Kidney tubule cell (primary cell): ENCODE measurements around the gene AUTS2.

Experiments
- DNase-seq: peaks from one replicate; pipeline ENCODE4 v3.0.0-alpha.2; 2018; ENCODE audit warnings: low spot score

AUTS2 gene

GRCh38 chr7:70597066-70597465, 998.8 kb downstream of the AUTS2 start:
- no peak for DNase-seq

- DNase-seq: peak; percentile 90
Measured at GRCh38 chr7:70598976-70599375, 1000.7 kb downstream of the AUTS2 start.

GRCh38 chr7:70599446-70600190, 1001.3 kb downstream of the AUTS2 start:
- peak; percentile 83 for DNase-seq

GRCh38 chr7:70600993-70601392, 1002.7 kb downstream of the AUTS2 start:
- DNase-seq: no peak

- DNase-seq: no peak
Measured at GRCh38 chr7:70602117-70602516, 1003.8 kb downstream of the AUTS2 start.

- no peak for DNase-seq
Measured at GRCh38 chr7:70607281-70607680, 1009.0 kb downstream of the AUTS2 start.

- DNase-seq: no peak
Measured at GRCh38 chr7:70607759-70608158, 1009.5 kb downstream of the AUTS2 start.

GRCh38 chr7:70608229-70608628, 1010.0 kb downstream of the AUTS2 start:
- no peak for DNase-seq

- no peak for DNase-seq
Measured at GRCh38 chr7:70612811-70613210, 1014.5 kb downstream of the AUTS2 start.

GRCh38 chr7:70614237-70615045, 1016.2 kb downstream of the AUTS2 start:
- peak; percentile 65 for DNase-seq

GRCh38 chr7:70615066-70615606, 1016.9 kb downstream of the AUTS2 start:
- DNase-seq: no peak

GRCh38 chr7:70616211-70616610, 1017.9 kb downstream of the AUTS2 start:
- DNase-seq: no peak

GRCh38 chr7:70616821-70617220, 1018.5 kb downstream of the AUTS2 start:
- DNase-seq: no peak

GRCh38 chr7:70618020-70618551, 1019.8 kb downstream of the AUTS2 start:
- no peak for DNase-seq

- DNase-seq: no peak
Measured at GRCh38 chr7:70619130-70619529, 1020.9 kb downstream of the AUTS2 start.

GRCh38 chr7:70619659-70620058, 1021.4 kb downstream of the AUTS2 start:
- no peak for DNase-seq

GRCh38 chr7:70620333-70621055, 1022.2 kb downstream of the AUTS2 start:
- DNase-seq: no peak

- no peak for DNase-seq
Measured at GRCh38 chr7:70621954-70622600, 1023.8 kb downstream of the AUTS2 start.

GRCh38 chr7:70622936-70623335, 1024.7 kb downstream of the AUTS2 start:
- DNase-seq: no peak

GRCh38 chr7:70624500-70625103, 1026.3 kb downstream of the AUTS2 start:
- DNase-seq: no peak

- no peak for DNase-seq
Measured at GRCh38 chr7:70627461-70627860, 1029.2 kb downstream of the AUTS2 start.
